Liver (tissue), 3 donors: ENCODE measurements around the gene GATM.

Experiments
- EGR1 ChIP-seq, 2 donors: IDR thresholded peaks; 2 replicates each; pipeline ENCODE4 v1.6.1; 2016 to 2018; ENCODE audit warnings: antibody characterized with exemption in 2 of 2, low read depth in 2 of 2
- GABPA ChIP-seq, 2 donors: IDR thresholded peaks in 1 of 2; conservative IDR thresholded peaks in 1 of 2; 2 replicates each; pipeline ENCODE4 v1.6.1; 2016; ENCODE audit warnings: antibody characterized with exemption in 2 of 2, mild to moderate bottlenecking in 1 of 2, moderate library complexity in 1 of 2
- JUND ChIP-seq, 2 donors: IDR thresholded peaks; 2 replicates each; pipeline ENCODE4 v1.6.1; 2016; ENCODE audit warnings: antibody characterized with exemption in 2 of 2
- NR2F2 ChIP-seq: IDR thresholded peaks from 2 replicates; pipeline ENCODE4 v1.6.1; 2016; ENCODE audit warnings: antibody characterized with exemption
- RAD21 ChIP-seq, 2 donors: IDR thresholded peaks; 2 replicates each; pipeline ENCODE4 v1.6.1; 2016; ENCODE audit warnings: antibody characterized with exemption in 2 of 2, mild to moderate bottlenecking in 2 of 2
- RXRA ChIP-seq, 2 donors: IDR thresholded peaks; 2 replicates each; pipeline ENCODE4 v1.6.1; 2017 to 2018; ENCODE audit warnings: antibody characterized with exemption in 2 of 2, mild to moderate bottlenecking in 1 of 2
- SP1 ChIP-seq: IDR thresholded peaks from 2 replicates; pipeline ENCODE4 v1.6.1; 2018; ENCODE audit warnings: antibody characterized with exemption, mild to moderate bottlenecking
- TAF1 ChIP-seq: conservative IDR thresholded peaks from 2 replicates; pipeline ENCODE4 v1.6.1; 2016; ENCODE audit warnings: antibody characterized with exemption, mild to moderate bottlenecking
- YY1 ChIP-seq: IDR thresholded peaks from 2 replicates; pipeline ENCODE4 v1.6.1; 2016; ENCODE audit warnings: antibody characterized with exemption, mild to moderate bottlenecking
- TF ChIP-seq, protein P1 (sequence below): IDR thresholded peaks from 2 replicates; pipeline ENCODE4 v1.6.1; 2016; ENCODE audit warnings: antibody characterized with exemption
- TF ChIP-seq, protein P2 (sequence below): fragments of 150-350 bp; IDR thresholded peaks from 2 replicates; pipeline ENCODE4 v1.5.1; 2017; ENCODE audit warnings: improper control_type of control experiment, low read depth, low read length; ENCODE audit not compliant: missing input control
- TF ChIP-seq, protein P3 (sequence below): IDR thresholded peaks from 2 replicates; pipeline ENCODE4 v1.6.1; 2016; ENCODE audit warnings: antibody characterized with exemption, mild to moderate bottlenecking
- TF ChIP-seq, protein P4 (sequence below): IDR thresholded peaks from 2 replicates; pipeline ENCODE4 v1.6.1; 2016; ENCODE audit warnings: antibody characterized with exemption
- donor health status: healthy.
- donor health status: healthy.

DNA sequence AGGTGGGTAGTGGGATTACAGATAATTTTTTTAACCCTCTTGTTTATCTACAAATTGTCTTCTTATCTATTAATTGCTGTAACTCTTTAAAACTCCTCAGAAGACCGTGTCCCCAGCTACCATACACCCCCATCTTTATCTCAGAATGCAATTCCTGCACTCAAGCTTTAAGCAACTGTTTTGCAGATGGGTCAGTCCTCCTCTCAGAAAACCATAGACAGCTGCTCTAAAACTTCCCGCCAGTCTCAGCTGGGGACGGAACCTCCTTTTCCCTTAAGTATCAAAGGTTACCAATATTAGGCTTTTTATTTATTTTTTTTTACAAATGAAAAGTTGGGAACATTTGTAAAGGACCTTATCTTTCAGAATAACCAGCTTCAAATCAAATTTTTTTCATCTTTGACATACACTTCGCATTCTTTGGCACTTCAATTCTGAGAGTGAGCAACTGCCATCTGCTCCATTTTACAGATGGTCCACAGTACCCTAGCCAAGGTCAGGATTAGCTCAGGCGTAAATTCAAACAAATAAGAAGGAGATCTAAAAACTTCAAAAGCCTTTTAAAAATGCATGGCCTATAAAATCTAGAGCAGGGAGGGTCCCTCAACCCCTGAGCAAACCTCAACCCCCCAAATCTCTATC lies 1.3 kb downstream of the GATM start:
- TF ChIP-seq, protein P1, sequence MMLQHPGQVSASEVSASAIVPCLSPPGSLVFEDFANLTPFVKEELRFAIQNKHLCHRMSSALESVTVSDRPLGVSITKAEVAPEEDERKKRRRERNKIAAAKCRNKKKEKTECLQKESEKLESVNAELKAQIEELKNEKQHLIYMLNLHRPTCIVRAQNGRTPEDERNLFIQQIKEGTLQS, result no peak
- TF ChIP-seq, protein P2, sequence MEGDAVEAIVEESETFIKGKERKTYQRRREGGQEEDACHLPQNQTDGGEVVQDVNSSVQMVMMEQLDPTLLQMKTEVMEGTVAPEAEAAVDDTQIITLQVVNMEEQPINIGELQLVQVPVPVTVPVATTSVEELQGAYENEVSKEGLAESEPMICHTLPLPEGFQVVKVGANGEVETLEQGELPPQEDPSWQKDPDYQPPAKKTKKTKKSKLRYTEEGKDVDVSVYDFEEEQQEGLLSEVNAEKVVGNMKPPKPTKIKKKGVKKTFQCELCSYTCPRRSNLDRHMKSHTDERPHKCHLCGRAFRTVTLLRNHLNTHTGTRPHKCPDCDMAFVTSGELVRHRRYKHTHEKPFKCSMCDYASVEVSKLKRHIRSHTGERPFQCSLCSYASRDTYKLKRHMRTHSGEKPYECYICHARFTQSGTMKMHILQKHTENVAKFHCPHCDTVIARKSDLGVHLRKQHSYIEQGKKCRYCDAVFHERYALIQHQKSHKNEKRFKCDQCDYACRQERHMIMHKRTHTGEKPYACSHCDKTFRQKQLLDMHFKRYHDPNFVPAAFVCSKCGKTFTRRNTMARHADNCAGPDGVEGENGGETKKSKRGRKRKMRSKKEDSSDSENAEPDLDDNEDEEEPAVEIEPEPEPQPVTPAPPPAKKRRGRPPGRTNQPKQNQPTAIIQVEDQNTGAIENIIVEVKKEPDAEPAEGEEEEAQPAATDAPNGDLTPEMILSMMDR, result no peak
- TF ChIP-seq EGR1 (IDR thresholded peaks at IDR 0.05; ENCODE audit: low read depth in 2 of 2) (no peak), RAD21 (IDR thresholded peaks at IDR 0.05) (no peak), TAF1 (no peak), JUND (IDR thresholded peaks at IDR 0.05) (no peak), YY1 (no peak), SP1 (no peak), RXRA (IDR thresholded peaks at IDR 0.05) (no peak), GABPA (IDR thresholded peaks at IDR 0.05 in 1 of 2, conservative IDR thresholded peaks at IDR 0.05 in 1 of 2) (no peak), NR2F2 (no peak)
- TF ChIP-seq, protein P3, sequence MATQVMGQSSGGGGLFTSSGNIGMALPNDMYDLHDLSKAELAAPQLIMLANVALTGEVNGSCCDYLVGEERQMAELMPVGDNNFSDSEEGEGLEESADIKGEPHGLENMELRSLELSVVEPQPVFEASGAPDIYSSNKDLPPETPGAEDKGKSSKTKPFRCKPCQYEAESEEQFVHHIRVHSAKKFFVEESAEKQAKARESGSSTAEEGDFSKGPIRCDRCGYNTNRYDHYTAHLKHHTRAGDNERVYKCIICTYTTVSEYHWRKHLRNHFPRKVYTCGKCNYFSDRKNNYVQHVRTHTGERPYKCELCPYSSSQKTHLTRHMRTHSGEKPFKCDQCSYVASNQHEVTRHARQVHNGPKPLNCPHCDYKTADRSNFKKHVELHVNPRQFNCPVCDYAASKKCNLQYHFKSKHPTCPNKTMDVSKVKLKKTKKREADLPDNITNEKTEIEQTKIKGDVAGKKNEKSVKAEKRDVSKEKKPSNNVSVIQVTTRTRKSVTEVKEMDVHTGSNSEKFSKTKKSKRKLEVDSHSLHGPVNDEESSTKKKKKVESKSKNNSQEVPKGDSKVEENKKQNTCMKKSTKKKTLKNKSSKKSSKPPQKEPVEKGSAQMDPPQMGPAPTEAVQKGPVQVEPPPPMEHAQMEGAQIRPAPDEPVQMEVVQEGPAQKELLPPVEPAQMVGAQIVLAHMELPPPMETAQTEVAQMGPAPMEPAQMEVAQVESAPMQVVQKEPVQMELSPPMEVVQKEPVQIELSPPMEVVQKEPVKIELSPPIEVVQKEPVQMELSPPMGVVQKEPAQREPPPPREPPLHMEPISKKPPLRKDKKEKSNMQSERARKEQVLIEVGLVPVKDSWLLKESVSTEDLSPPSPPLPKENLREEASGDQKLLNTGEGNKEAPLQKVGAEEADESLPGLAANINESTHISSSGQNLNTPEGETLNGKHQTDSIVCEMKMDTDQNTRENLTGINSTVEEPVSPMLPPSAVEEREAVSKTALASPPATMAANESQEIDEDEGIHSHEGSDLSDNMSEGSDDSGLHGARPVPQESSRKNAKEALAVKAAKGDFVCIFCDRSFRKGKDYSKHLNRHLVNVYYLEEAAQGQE, result no peak
- TF ChIP-seq, protein P4, sequence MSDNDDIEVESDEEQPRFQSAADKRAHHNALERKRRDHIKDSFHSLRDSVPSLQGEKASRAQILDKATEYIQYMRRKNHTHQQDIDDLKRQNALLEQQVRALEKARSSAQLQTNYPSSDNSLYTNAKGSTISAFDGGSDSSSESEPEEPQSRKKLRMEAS, result no peak
